GM23248 (cell line): ENCODE data around the gene PSMD5. TPM values are rescaled to one million over a fixed set of nuclear protein-coding genes. Genes with fewer than 3 reads are reported as not detected.

ENCODE experiments used
- DNase-seq: peaks from one replicate; pipeline ENCODE4 v3.0.0-alpha.2; 2015
- H2AFZ ChIP-seq: fragments of 200-600 bp; sonication (generic); 2 replicates; pipeline ENCODE4 v1.6.1; 2016; ENCODE audit warnings: antibody characterized with exemption
- H3F3A ChIP-seq: fragments of 200-600 bp; sonication (generic); 2 replicates; pipeline ENCODE4 v1.6.1; 2016; ENCODE audit warnings: mild to moderate bottlenecking, antibody characterized with exemption, mixed run types; ENCODE audit not compliant: insufficient read depth
- H3K27ac ChIP-seq: fragments of 200-600 bp; sonication (generic); 2 replicates; pipeline ENCODE4 v1.5.1; 2016; ENCODE audit warnings: mild to moderate bottlenecking
- H3K27me3 ChIP-seq: fragments of 200-600 bp; sonication (generic); replicated peaks from 2 replicates; pipeline ENCODE4 v1.6.1; 2016; ENCODE audit warnings: mild to moderate bottlenecking; ENCODE audit not compliant: insufficient read depth
- H3K36me3 ChIP-seq: fragments of 200-600 bp; sonication (generic); 2 replicates; pipeline ENCODE4 v1.6.1; 2016; ENCODE audit warnings: low read depth, mild to moderate bottlenecking
- H3K4me1 ChIP-seq: fragments of 200-600 bp; sonication (generic); 2 replicates; pipeline ENCODE4 v1.6.1; 2016; ENCODE audit warnings: mild to moderate bottlenecking; ENCODE audit not compliant: insufficient read depth
- H3K4me2 ChIP-seq: fragments of 200-600 bp; sonication (generic); one replicate; pipeline ENCODE4 v1.6.1; 2016; ENCODE audit warnings: mild to moderate bottlenecking; ENCODE audit not compliant: unreplicated experiment
- H3K4me3 ChIP-seq: fragments of 200-600 bp; sonication (generic); 2 replicates; pipeline ENCODE4 v1.5.1; 2016; ENCODE audit warnings: mild to moderate bottlenecking
- H3K79me2 ChIP-seq: fragments of 200-600 bp; sonication (generic); 2 replicates; pipeline ENCODE4 v1.6.1; 2016; ENCODE audit warnings: mild to moderate bottlenecking; ENCODE audit not compliant: insufficient read depth
- H3K9ac ChIP-seq: fragments of 200-600 bp; sonication (generic); 2 replicates; pipeline ENCODE4 v1.6.1; 2016; ENCODE audit warnings: mild to moderate bottlenecking
- H3K9me2 ChIP-seq: fragments of 200-600 bp; sonication (generic); 2 replicates; pipeline ENCODE4 v1.6.1; 2016; ENCODE audit warnings: mixed run types, mild to moderate bottlenecking, moderate library complexity; ENCODE audit not compliant: insufficient read depth
- H3K9me3 ChIP-seq: fragments of 200-600 bp; sonication (generic); one replicate; pipeline ENCODE4 v1.6.1; 2017; ENCODE audit warnings: low read depth
- H4K20me1 ChIP-seq: fragments of 200-600 bp; sonication (generic); 2 replicates; pipeline ENCODE4 v1.6.0; 2016; ENCODE audit not compliant: insufficient read depth
- EZH2 ChIP-seq: fragments of 200-600 bp; sonication (generic); IDR thresholded peaks from 2 replicates; pipeline ENCODE4 v1.6.1; 2018; ENCODE audit warnings: antibody characterized with exemption, mild to moderate bottlenecking; ENCODE audit not compliant: insufficient read depth, poor library complexity, severe bottlenecking
- EZH2phosphoT487 ChIP-seq: fragments of 200-600 bp; sonication (generic); IDR thresholded peaks from 2 replicates; pipeline ENCODE4 v1.6.1; 2018; ENCODE audit warnings: antibody characterized with exemption, moderate library complexity, mild to moderate bottlenecking, low read depth; ENCODE audit not compliant: insufficient read depth
- WGBS, 2 experiments: methylation state at CpG; one replicate each; pipeline ENCODE4 v1.1.6; 2015 to 2017; ENCODE audit warnings: low lambda C conversion rate in 2 of 2, low coverage in 1 of 2; ENCODE audit errors: missing lambda C conversion rate in 2 of 2; 5-methylcytosine and 5-hydroxymethylcytosine counted together
- in situ Hi-C: fragments of 300-500 bp; cut with MboI; formaldehyde crosslinking; loops from 2 replicates; pipeline ENCODE4 v1.15.0; 2020
- polyA plus RNA-seq: library from polyadenylated mRNA; unstranded; fragments of >200 nt; fragmentation: Nextera tagmentation; extraction: Ambion mirVana; gene quantifications from 2 replicates; pipeline ENCODE4 v1.2.1, GENCODE V29; 2016
- total RNA-seq: library from RNA; depleted of rRNA; stranded (reverse); fragments of >200 nt; shearing (Covaris generic); gene quantifications from 2 replicates; pipeline ENCODE4 v1.2.3, GENCODE V29; 2014

Gene PSMD5
- total and polyA plus RNA-seq, 2 experiments from 2014 or later, result 37.2 to 43.3 TPM

- Histone ChIP-seq H3K4me1 (no peaks in the 10 kb centered on the region), H2AFZ (no peak overlapping the region), H3K9me2 (no peaks in the 10 kb centered on the region), H4K20me1 (no peaks in the 10 kb centered on the region), H3K27ac (no peak overlapping the region), H3K27me3 (no peaks in the 10 kb centered on the region), H3K4me2 (no peak overlapping the region), H3K4me3 (no peak overlapping the region), H3K79me2 (no peaks in the 10 kb centered on the region), H3K36me3 (no peaks in the 10 kb centered on the region), H3F3A (no peaks in the 10 kb centered on the region), H3K9me3 (no peaks in the 10 kb centered on the region), H3K9ac (no peak overlapping the region)
- in situ Hi-C loops, result no loop called here
- DNase-seq, result no peak
- 84 to 85% methylated on average over 3 of the region's 3 CpGs for WGBS, 2 experiments
- TF ChIP-seq EZH2 (no peak), EZH2phosphoT487 (no peak)
Measured at GRCh38 chr9:120850315-120850714, 7.6 kb upstream of the PSMD5 start.

- H3K27ac ChIP-seq, result no peak overlapping the region
- WGBS, 2 experiments, result 82 to 94% methylated on average over 1 of the region's 1 CpG
- peaks cover 8% of the 10 kb centered on the region; the same call in 1 of the 2 replicates for H3K4me1 ChIP-seq
- peaks cover 16% of the 10 kb centered on the region for H3F3A ChIP-seq
- no peak for TF ChIP-seq EZH2
- TF ChIP-seq EZH2phosphoT487, result no peak
- no peaks in the 10 kb centered on the region for H3K27me3 ChIP-seq
- H3K4me2 ChIP-seq, result no peak overlapping the region
- H3K9me3 ChIP-seq, result no peaks in the 10 kb centered on the region
- no peaks in the 10 kb centered on the region for H3K9me2 ChIP-seq
- peaks cover 23% of the 10 kb centered on the region for H3K79me2 ChIP-seq
- no peak for DNase-seq
- no peak overlapping the region for H3K4me3 ChIP-seq
- no peaks in the 10 kb centered on the region for H4K20me1 ChIP-seq
- H2AFZ ChIP-seq, result no peak overlapping the region
- H3K9ac ChIP-seq, result no peak overlapping the region
- in situ Hi-C loops, result no loop called here
- H3K36me3 ChIP-seq, result no peaks in the 10 kb centered on the region
Measured at GRCh38 chr9:120846906-120847305, 4.2 kb upstream of the PSMD5 start.

- in situ Hi-C loops, result no loop called here
- 87 to 88% methylated on average over 3 of the region's 3 CpGs for WGBS, 2 experiments
- H3K9me3 ChIP-seq, result no peaks in the 10 kb centered on the region
- no peak overlapping the region for H3K4me2 ChIP-seq
- no peak overlapping the region for H3K9ac ChIP-seq
- no peak overlapping the region for H3K27ac ChIP-seq
- TF ChIP-seq EZH2 (no peak), EZH2phosphoT487 (no peak)
- no peaks in the 10 kb centered on the region for H3K9me2 ChIP-seq
- DNase-seq, result no peak
- no peaks in the 10 kb centered on the region for H3K36me3 ChIP-seq
- H3K4me1 ChIP-seq, result peaks cover 8% of the 10 kb centered on the region; the same call in 1 of the 2 replicates
- H2AFZ ChIP-seq, result no peak overlapping the region
- H3K79me2 ChIP-seq, result peaks cover 28% of the 10 kb centered on the region
- no peaks in the 10 kb centered on the region for H4K20me1 ChIP-seq
- H3K4me3 ChIP-seq, result no peak overlapping the region
- peaks cover 16% of the 10 kb centered on the region for H3F3A ChIP-seq
- no peaks in the 10 kb centered on the region for H3K27me3 ChIP-seq
Measured at GRCh38 chr9:120846251-120846889, 3.6 kb upstream of the PSMD5 start.

GRCh38 chr9:120845255-120845654, 2.5 kb upstream of the PSMD5 start:
- Histone ChIP-seq H3K9me3 (no peaks in the 10 kb centered on the region), H3K4me2 (no peak overlapping the region), H3K27ac (no peak overlapping the region), H3K4me3 (no peak overlapping the region), H3K36me3 (no peaks in the 10 kb centered on the region), H3K9ac (no peak overlapping the region), H3K4me1 (peaks cover 8% of the 10 kb centered on the region; the same call in 1 of the 2 replicates), H3K79me2 (peaks cover 39% of the 10 kb centered on the region), H2AFZ (no peak overlapping the region), H3K9me2 (no peaks in the 10 kb centered on the region), H4K20me1 (no peaks in the 10 kb centered on the region), H3F3A (peaks cover 16% of the 10 kb centered on the region), H3K27me3 (no peaks in the 10 kb centered on the region)
- TF ChIP-seq EZH2phosphoT487 (no peak), EZH2 (no peak)
- in situ Hi-C loops, result no loop called here
- DNase-seq, result peak; percentile 20
